ENCODE measurements around the gene OSBP.
"Not testable (repeated sequence)": the region's sequence is repeated elsewhere in the genome, so short reads cannot be mapped to it uniquely, and the experiment has no call there.

Gene OSBP

DNA sequence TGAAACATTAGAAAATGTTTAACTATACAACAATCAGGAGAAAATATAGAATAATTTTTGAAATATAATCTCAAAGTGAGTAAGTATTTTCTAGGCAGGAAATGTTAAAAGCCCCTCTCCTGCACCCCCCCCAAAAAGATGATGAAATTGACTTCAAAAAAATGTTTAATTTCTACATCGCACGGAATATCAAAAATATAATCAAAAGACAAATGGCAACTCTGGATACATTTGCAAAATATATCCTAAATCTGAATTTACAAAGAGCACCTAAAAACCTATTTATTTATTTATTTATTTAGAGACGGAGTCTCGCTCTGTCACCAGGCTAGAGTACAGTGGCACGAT, 67.3 kb downstream of the OSBP start:
- H2BK12ac ChIP-seq (ENCODE audit: low read length in 2 of 2) = no peak overlapping the region
- H3K4me2 ChIP-seq (ENCODE audit: low read length, poor library complexity, severe bottlenecking) = no peak overlapping the region
- H3K79me1 ChIP-seq (replicated peaks; ENCODE audit: low read length, poor library complexity, severe bottlenecking) = no peaks in the 10 kb centered on the region
- H3K9me3 ChIP-seq (ENCODE audit: control insufficient read depth, low read length) = no peaks in the 10 kb centered on the region
- H3K18ac ChIP-seq (ENCODE audit: low read depth in 1 of 2, low read length in 2 of 2) = no peak overlapping the region
- H3K27ac ChIP-seq (ENCODE audit: low read length, poor library complexity, severe bottlenecking) = no peak overlapping the region
- no peak overlapping the region for H2BK120ac ChIP-seq (ENCODE audit: low read depth, low read length)
- no peak overlapping the region for H4K8ac ChIP-seq (ENCODE audit: low read length)
- no peak for DNase-seq
- H4K91ac ChIP-seq (ENCODE audit: low read length) = no peak overlapping the region
- H2BK5ac ChIP-seq (ENCODE audit: low read depth, low read length, poor library complexity, severe bottlenecking) = no peak overlapping the region
- no peak overlapping the region for H3K4me3 ChIP-seq (ENCODE audit: insufficient read depth in 1 of 2, low read depth in 1 of 2, low read length in 2 of 2)
- H2AK5ac ChIP-seq (ENCODE audit: low read length, severe bottlenecking) = no peak overlapping the region
- H3K23ac ChIP-seq (ENCODE audit: low read length in 2 of 2) = no peak overlapping the region
- no peak overlapping the region for H2BK15ac ChIP-seq (ENCODE audit: low read depth, poor library complexity, severe bottlenecking)
- H3K14ac ChIP-seq (ENCODE audit: low read length in 2 of 2) = no peak overlapping the region
- peaks cover 4% of the 10 kb centered on the region for H3K4me1 ChIP-seq (ENCODE audit: control insufficient read depth, insufficient read depth, low read depth, low read length)
- no peak overlapping the region for H3K9ac ChIP-seq (ENCODE audit: low read length)
- no peak overlapping the region for H3K4ac ChIP-seq (ENCODE audit: low read depth in 1 of 2, low read length in 2 of 2)
- no peaks in the 10 kb centered on the region for H3K36me3 ChIP-seq (ENCODE audit: control insufficient read depth in 1 of 2, insufficient read depth in 2 of 2, low read depth in 1 of 2, low read length in 2 of 2)
- no peak overlapping the region for H2AFZ ChIP-seq (ENCODE audit: low read depth, low read length)
- no peaks in the 10 kb centered on the region for H3K27me3 ChIP-seq (ENCODE audit: control insufficient read depth in 1 of 2, insufficient read depth in 1 of 2, low read length in 2 of 2)
- WGBS = 93% methylated on average over 5 of the region's 5 CpGs

DNA sequence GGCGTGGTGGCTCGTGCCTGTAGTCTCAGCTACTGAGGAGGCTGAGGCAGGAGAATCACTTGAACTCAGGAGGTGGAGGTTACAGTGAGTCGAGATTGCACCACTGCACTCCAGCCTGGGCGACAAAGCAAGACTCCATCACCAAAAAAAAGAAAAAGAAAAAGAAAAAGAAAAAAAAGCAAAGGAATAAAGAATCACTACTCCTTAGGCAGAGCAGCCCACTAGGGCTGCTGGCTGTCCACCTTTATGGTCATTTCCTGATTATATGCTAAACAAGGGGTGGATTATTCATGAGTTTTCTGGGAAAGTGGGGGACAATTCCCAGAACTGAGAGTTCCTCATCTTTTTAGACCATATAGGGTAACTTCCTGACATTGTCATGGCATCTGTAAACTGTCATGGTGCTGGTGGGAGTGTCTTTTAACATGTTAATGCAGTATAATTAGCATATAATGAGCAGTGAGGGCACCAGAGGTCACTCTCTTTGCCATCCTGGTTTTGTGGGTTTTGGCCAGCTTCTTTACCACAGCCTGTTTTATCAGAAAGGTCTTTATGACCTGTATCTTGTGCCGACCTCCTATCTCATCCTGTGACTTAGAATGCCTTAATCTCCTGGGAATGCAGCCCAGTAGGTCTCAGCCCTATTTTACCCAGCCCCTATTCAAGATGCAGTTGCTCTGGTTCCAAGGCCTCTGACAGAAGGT, 67.8 kb downstream of the OSBP start:
- not testable (repeated sequence) for H3K79me1 ChIP-seq (replicated peaks; ENCODE audit: low read length, poor library complexity, severe bottlenecking); H3K36me3 ChIP-seq (ENCODE audit: control insufficient read depth in 1 of 2, insufficient read depth in 2 of 2, low read depth in 1 of 2, low read length in 2 of 2); H2BK120ac ChIP-seq (ENCODE audit: low read depth, low read length); H3K27me3 ChIP-seq (ENCODE audit: control insufficient read depth in 1 of 2, insufficient read depth in 1 of 2, low read length in 2 of 2); H3K4me1 ChIP-seq (ENCODE audit: control insufficient read depth, insufficient read depth, low read depth, low read length); H2BK12ac ChIP-seq (ENCODE audit: low read length in 2 of 2); H3K18ac ChIP-seq (ENCODE audit: low read depth in 1 of 2, low read length in 2 of 2); H4K8ac ChIP-seq (ENCODE audit: low read length); H3K4me3 ChIP-seq (ENCODE audit: insufficient read depth in 1 of 2, low read depth in 1 of 2, low read length in 2 of 2); H3K23ac ChIP-seq (ENCODE audit: low read length in 2 of 2); H2AFZ ChIP-seq (ENCODE audit: low read depth, low read length); H2BK15ac ChIP-seq (ENCODE audit: low read depth, poor library complexity, severe bottlenecking); H2BK5ac ChIP-seq (ENCODE audit: low read depth, low read length, poor library complexity, severe bottlenecking); DNase-seq; H3K9me3 ChIP-seq (ENCODE audit: control insufficient read depth, low read length); H4K91ac ChIP-seq (ENCODE audit: low read length); H2AK5ac ChIP-seq (ENCODE audit: low read length, severe bottlenecking); H3K14ac ChIP-seq (ENCODE audit: low read length in 2 of 2); H3K4me2 ChIP-seq (ENCODE audit: low read length, poor library complexity, severe bottlenecking); H3K4ac ChIP-seq (ENCODE audit: low read depth in 1 of 2, low read length in 2 of 2); H3K9ac ChIP-seq (ENCODE audit: low read length); H3K27ac ChIP-seq (ENCODE audit: low read length, poor library complexity, severe bottlenecking)
- WGBS = 83% methylated on average over 2 of the region's 5 CpGs

DNA sequence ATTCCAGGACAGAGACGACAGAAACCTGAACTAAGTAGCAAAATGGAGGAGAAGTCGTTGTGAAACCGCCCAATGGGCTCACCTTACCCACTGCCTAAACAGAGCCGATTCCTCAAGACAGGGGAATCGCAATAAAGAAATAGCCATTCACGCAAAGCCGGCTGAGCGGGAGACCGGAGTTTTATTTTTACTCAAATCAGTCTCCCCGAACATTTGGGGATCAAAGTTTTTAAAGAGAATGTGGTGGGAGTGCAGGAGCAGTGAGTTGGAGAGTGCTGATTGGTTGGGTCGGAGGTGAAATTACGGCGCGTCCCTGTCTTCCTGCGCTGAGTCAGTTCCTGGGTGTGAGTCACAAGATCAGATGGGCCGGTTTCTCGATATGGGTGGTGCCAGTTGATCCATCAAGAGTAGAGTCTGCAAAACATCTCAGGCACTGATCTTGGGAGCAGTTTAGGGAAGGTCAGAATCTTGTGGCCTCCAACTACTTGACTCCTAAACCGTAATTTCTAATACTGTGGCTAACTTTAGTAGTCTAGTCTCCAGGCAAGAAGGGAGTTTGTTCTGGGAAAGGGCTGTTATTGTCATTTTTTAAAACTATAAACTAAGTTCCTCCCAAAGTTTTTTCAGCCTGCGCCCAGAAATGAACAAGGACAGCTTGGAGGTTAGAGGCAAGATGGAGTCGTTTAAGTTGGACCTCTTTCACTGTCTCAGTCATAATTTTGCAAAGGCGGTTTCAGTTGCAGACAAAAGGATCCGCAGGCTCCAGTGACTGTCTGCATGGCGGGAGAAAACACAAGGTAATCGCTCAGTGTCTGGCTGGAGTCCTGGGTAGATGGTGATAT, 70.2 kb downstream of the OSBP start:
- Histone ChIP-seq H3K9me3 (ENCODE audit: control insufficient read depth, low read length) (no peaks in the 10 kb centered on the region), H3K36me3 (ENCODE audit: control insufficient read depth in 1 of 2, insufficient read depth in 2 of 2, low read depth in 1 of 2, low read length in 2 of 2) (no peaks in the 10 kb centered on the region), H3K23ac (ENCODE audit: low read length in 2 of 2) (no peak overlapping the region), H3K79me1 (replicated peaks; ENCODE audit: low read length, poor library complexity, severe bottlenecking) (no peaks in the 10 kb centered on the region), H3K4ac (ENCODE audit: low read depth in 1 of 2, low read length in 2 of 2) (peak overlapping the region in 1 of 2 experiments; percentile 35), H4K91ac (ENCODE audit: low read length) (peak overlapping the region; percentile 83), H3K18ac (ENCODE audit: low read depth in 1 of 2, low read length in 2 of 2) (peak overlapping the region; percentile 43 to 71), H3K4me2 (ENCODE audit: low read length, poor library complexity, severe bottlenecking) (no peak overlapping the region), H3K4me3 (ENCODE audit: insufficient read depth in 1 of 2, low read depth in 1 of 2, low read length in 2 of 2) (no peak overlapping the region), H2BK12ac (ENCODE audit: low read length in 2 of 2) (no peak overlapping the region), H2BK5ac (ENCODE audit: low read depth, low read length, poor library complexity, severe bottlenecking) (no peak overlapping the region), H3K9ac (ENCODE audit: low read length) (no peak overlapping the region), H3K4me1 (ENCODE audit: control insufficient read depth, insufficient read depth, low read depth, low read length) (peaks cover 4% of the 10 kb centered on the region), H3K27ac (ENCODE audit: low read length, poor library complexity, severe bottlenecking) (peak overlapping the region; percentile 38), H3K14ac (ENCODE audit: low read length in 2 of 2) (no peak overlapping the region), H2AFZ (ENCODE audit: low read depth, low read length) (no peak overlapping the region), H2BK120ac (ENCODE audit: low read depth, low read length) (peak overlapping the region; percentile 49), H2BK15ac (ENCODE audit: low read depth, poor library complexity, severe bottlenecking) (no peak overlapping the region), H2AK5ac (ENCODE audit: low read length, severe bottlenecking) (no peak overlapping the region), H4K8ac (ENCODE audit: low read length) (peak overlapping the region; percentile 77), H3K27me3 (ENCODE audit: control insufficient read depth in 1 of 2, insufficient read depth in 1 of 2, low read length in 2 of 2) (no peaks in the 10 kb centered on the region)
- 74% methylated on average over 24 of the region's 24 CpGs for WGBS
- DNase-seq = peak; percentile 70

DNA sequence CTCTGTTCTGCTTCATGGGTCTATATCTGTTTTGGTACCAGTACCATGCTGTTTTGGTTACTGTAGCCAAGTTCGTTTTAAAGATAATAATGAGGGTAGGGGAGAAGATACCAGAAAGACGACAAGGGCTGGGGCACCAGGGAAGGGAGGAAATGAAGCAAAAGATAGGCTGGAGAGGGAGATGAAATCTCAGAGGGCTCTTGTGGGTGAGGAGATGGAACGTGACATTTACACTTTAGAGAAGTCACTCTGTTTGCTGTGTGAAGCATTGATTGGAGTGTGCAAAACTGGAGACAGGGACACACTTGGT, 70.8 kb downstream of the OSBP start:
- no peak overlapping the region for H2BK5ac ChIP-seq (ENCODE audit: low read depth, low read length, poor library complexity, severe bottlenecking)
- H2AFZ ChIP-seq (ENCODE audit: low read depth, low read length) = no peak overlapping the region
- 87% methylated on average over 3 of the region's 3 CpGs for WGBS
- no peak overlapping the region for H3K4me2 ChIP-seq (ENCODE audit: low read length, poor library complexity, severe bottlenecking)
- peak overlapping the region; percentile 77 for H4K8ac ChIP-seq (ENCODE audit: low read length)
- peaks cover 4% of the 10 kb centered on the region for H3K4me1 ChIP-seq (ENCODE audit: control insufficient read depth, insufficient read depth, low read depth, low read length)
- peak overlapping the region; percentile 83 for H4K91ac ChIP-seq (ENCODE audit: low read length)
- H2BK120ac ChIP-seq (ENCODE audit: low read depth, low read length) = peak overlapping the region; percentile 49
- no peak overlapping the region for H3K4me3 ChIP-seq (ENCODE audit: insufficient read depth in 1 of 2, low read depth in 1 of 2, low read length in 2 of 2)
- H2BK12ac ChIP-seq (ENCODE audit: low read length in 2 of 2) = peak overlapping the region in 1 of 2 experiments; percentile 66
- H3K9ac ChIP-seq (ENCODE audit: low read length) = no peak overlapping the region
- H2BK15ac ChIP-seq (ENCODE audit: low read depth, poor library complexity, severe bottlenecking) = no peak overlapping the region
- H3K14ac ChIP-seq (ENCODE audit: low read length in 2 of 2) = no peak overlapping the region
- H2AK5ac ChIP-seq (ENCODE audit: low read length, severe bottlenecking) = peak overlapping the region; percentile 59
- no peak overlapping the region for H3K23ac ChIP-seq (ENCODE audit: low read length in 2 of 2)
- no peaks in the 10 kb centered on the region for H3K36me3 ChIP-seq (ENCODE audit: control insufficient read depth in 1 of 2, insufficient read depth in 2 of 2, low read depth in 1 of 2, low read length in 2 of 2)
- H3K79me1 ChIP-seq (replicated peaks; ENCODE audit: low read length, poor library complexity, severe bottlenecking) = no peaks in the 10 kb centered on the region
- DNase-seq = no peak
- peak overlapping the region; percentile 38 for H3K27ac ChIP-seq (ENCODE audit: low read length, poor library complexity, severe bottlenecking)
- H3K27me3 ChIP-seq (ENCODE audit: control insufficient read depth in 1 of 2, insufficient read depth in 1 of 2, low read length in 2 of 2) = no peaks in the 10 kb centered on the region
- H3K4ac ChIP-seq (ENCODE audit: low read depth in 1 of 2, low read length in 2 of 2) = peak overlapping the region in 1 of 2 experiments; percentile 35
- peak overlapping the region; percentile 43 to 71 for H3K18ac ChIP-seq (ENCODE audit: low read depth in 1 of 2, low read length in 2 of 2)
- H3K9me3 ChIP-seq (ENCODE audit: control insufficient read depth, low read length) = no peaks in the 10 kb centered on the region

Measured in mesenchymal stem cell (in vitro differentiated cells and primary cell).